KBM-7 (cell line): ENCODE results near the gene SMYD5.

Experiments
- DNase-seq: peaks from one replicate; pipeline ENCODE4 v3.0.0-alpha.2; 2015
- in situ Hi-C: fragments of 300-500 bp; cut with MboI; formaldehyde crosslinking; loops from 2 replicates; pipeline ENCODE4 v1.14.3; 2020; ENCODE audit warnings: low sequenced_read_pairs, low pct_unique_long_range_greater_than_20kb, mixed read lengths

SMYD5 gene

GRCh38 chr2:73268830-73269685, 55.0 kb downstream of the SMYD5 start:
- in situ Hi-C loops, result no loop called here
- DNase-seq, result no peak

- no peak for DNase-seq
- in situ Hi-C loops, result no loop called here
Measured at GRCh38 chr2:73269686-73270465, 55.8 kb downstream of the SMYD5 start.

GRCh38 chr2:73272270-73272669, 58.2 kb downstream of the SMYD5 start:
- in situ Hi-C loops, result no loop called here
- no peak for DNase-seq
